GM06990 (cell line): ENCODE measurements around the gene PCDHB8.
A peak's percentile ranks its signal among the peaks of the same experiment; 100 is the strongest.
"Not testable (repeated sequence)": the region's sequence is repeated elsewhere in the genome, so short reads cannot be mapped to it uniquely, and the experiment has no call there.

ENCODE experiments used
- DNase-seq: peaks from one replicate; pipeline ENCODE4 v3.0.0-alpha.2; 2011; ENCODE audit not compliant: insufficient read length; ENCODE audit errors: extremely low read depth
- H3K27me3 ChIP-seq: replicated peaks from 2 replicates; pipeline ENCODE4 v1.6.0; 2011; ENCODE audit warnings: low read length; ENCODE audit not compliant: control insufficient read depth, insufficient read depth
- H3K36me3 ChIP-seq: 2 replicates; pipeline ENCODE4 v1.5.1; 2011; ENCODE audit warnings: low read length; ENCODE audit not compliant: control insufficient read depth, insufficient read depth
- H3K4me3 ChIP-seq: replicated peaks from 2 replicates; pipeline ENCODE4 v1.5.1; 2011; ENCODE audit warnings: low read depth, mild to moderate bottlenecking, control low read depth, low read length
- TF ChIP-seq, protein P1 (sequence below): IDR thresholded peaks from 2 replicates; pipeline ENCODE4 v1.5.1; 2011; ENCODE audit warnings: low read length, control low read depth, mild to moderate bottlenecking, inconsistent platforms; ENCODE audit not compliant: insufficient read depth, poor library complexity, severe bottlenecking

PCDHB8 gene

DNA sequence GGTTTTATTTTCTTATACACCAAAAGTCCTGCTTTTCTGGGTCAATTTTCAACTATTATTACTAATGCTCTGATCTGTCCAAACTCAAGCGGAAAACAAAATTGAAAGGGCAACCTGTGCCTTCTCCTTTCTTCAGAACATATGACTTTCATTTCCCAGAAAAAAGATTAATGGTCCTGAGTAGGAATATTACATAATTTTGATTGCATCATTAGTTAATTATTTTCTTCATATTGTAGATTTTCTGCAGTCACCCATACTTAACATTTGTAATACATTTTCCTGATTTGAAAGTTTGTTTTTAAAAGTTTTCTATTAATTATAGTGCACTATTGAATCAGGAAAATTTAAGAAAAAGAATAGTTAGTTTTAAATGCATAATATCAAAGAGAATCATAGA, 1.7 kb upstream of the PCDHB8 start:
- Histone ChIP-seq H3K36me3 (no peaks in the 10 kb centered on the region), H3K27me3 (no peaks in the 10 kb centered on the region), H3K4me3 (no peak overlapping the region)
- TF ChIP-seq, protein P1, sequence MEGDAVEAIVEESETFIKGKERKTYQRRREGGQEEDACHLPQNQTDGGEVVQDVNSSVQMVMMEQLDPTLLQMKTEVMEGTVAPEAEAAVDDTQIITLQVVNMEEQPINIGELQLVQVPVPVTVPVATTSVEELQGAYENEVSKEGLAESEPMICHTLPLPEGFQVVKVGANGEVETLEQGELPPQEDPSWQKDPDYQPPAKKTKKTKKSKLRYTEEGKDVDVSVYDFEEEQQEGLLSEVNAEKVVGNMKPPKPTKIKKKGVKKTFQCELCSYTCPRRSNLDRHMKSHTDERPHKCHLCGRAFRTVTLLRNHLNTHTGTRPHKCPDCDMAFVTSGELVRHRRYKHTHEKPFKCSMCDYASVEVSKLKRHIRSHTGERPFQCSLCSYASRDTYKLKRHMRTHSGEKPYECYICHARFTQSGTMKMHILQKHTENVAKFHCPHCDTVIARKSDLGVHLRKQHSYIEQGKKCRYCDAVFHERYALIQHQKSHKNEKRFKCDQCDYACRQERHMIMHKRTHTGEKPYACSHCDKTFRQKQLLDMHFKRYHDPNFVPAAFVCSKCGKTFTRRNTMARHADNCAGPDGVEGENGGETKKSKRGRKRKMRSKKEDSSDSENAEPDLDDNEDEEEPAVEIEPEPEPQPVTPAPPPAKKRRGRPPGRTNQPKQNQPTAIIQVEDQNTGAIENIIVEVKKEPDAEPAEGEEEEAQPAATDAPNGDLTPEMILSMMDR = no peak
- no peak for DNase-seq

DNA sequence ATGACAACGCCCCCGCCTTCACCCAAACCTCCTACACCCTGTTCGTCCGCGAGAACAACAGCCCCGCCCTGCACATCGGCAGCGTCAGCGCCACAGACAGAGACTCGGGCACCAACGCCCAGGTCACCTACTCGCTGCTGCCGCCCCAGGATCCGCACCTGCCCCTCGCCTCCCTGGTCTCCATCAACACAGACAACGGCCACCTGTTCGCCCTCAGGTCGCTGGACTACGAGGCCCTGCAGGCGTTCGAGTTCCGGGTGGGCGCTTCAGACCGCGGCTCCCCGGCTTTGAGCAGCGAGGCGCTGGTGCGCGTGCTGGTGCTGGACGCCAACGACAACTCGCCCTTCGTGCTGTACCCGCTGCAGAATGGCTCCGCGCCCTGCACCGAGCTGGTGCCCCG, 1.8 kb downstream of the PCDHB8 start:
- not testable (repeated sequence) for DNase-seq, H3K36me3 ChIP-seq, H3K27me3 ChIP-seq, H3K4me3 ChIP-seq

DNA sequence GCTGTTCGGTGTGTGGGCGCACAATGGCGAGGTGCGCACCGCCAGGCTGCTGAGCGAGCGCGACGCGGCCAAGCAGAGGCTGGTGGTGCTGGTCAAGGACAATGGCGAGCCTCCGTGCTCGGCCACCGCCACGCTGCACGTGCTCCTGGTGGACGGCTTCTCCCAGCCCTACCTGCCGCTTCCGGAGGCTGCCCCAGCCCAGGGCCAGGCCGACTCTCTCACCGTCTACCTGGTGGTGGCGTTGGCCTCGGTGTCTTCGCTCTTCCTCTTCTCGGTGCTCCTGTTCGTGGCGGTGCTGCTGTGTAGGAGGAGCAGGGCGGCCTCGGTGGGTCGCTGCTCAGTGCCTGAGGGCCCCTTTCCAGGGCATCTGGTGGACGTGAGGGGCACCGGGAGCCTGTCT, 2.3 kb downstream of the PCDHB8 start:
- H3K27me3 ChIP-seq, DNase-seq, H3K4me3 ChIP-seq, H3K36me3 ChIP-seq: not testable (repeated sequence)

DNA sequence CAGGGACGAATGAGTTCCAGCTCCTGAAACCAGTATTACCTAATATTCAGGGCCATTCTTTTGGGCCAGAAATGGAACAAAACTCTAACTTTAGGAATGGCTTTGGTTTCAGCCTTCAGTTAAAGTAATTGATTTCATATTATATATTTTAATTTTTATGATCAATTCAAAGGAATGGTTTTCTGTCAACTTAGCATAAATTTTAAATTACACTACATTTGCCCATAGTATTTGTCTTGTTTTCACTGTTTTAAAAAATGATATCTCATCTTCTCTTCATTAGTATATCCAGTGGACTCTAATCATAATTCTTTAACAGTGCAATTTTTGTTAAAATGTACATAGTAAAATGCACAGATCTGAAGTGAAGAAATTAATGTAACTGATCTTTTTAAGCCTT, 2.7 kb downstream of the PCDHB8 start:
- TF ChIP-seq, protein P1 = no peak
- Histone ChIP-seq H3K4me3 (no peak overlapping the region), H3K36me3 (no peaks in the 10 kb centered on the region), H3K27me3 (no peaks in the 10 kb centered on the region)
- no peak for DNase-seq

DNA sequence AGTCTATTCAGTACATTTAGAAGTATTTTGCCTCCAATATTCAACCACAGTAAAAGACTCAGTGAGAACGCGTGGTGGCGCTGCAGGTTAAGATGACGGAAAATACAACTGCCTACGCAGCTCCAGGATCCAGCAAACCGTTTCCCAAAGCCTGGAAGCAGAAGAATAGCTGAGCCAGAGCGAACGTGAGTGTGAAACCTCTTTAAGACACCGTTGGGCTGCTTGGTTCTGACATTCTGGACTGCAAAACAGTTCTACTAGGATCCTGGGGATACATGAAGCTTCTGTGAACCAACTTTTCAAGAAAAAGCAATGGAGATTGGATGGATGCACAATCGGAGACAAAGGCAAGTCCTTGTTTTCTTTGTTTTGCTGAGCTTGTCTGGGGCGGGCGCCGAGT, 4.7 kb downstream of the PCDHB8 start, which contains the start of gene PCDHB16:
TSS of gene PCDHB16 (plus strand) at position 140 of the 400 bp plus-strand sequence. CDS start at position 313, 173 bp downstream.
- TF ChIP-seq, protein P1 = no peak
- no peak for DNase-seq
- Histone ChIP-seq H3K27me3 (no peaks in the 10 kb centered on the region), H3K36me3 (no peaks in the 10 kb centered on the region), H3K4me3 (no peak within 1 kb of the TSS)

DNA sequence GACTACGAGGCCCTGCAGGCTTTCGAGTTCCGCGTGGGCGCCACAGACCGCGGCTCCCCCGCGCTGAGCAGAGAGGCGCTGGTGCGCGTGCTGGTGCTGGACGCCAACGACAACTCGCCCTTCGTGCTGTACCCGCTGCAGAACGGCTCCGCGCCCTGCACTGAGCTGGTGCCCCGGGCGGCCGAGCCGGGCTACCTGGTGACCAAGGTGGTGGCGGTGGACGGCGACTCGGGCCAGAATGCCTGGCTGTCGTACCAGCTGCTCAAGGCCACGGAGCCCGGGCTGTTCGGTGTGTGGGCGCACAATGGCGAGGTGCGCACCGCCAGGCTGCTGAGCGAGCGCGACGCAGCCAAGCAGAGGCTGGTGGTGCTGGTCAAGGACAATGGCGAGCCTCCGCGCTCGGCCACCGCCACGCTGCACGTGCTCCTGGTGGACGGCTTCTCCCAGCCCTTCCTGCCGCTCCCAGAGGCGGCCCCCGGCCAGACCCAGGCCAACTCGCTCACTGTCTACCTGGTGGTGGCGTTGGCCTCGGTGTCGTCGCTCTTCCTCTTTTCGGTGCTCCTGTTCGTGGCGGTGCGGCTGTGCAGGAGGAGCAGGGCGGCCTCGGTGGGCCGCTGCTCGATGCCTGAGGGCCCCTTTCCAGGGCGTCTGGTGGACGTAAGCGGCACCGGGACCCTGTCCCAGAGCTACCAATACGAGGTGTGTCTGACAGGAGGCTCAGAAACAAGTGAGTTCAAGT, 6.7 kb downstream of the PCDHB8 start:
- DNase-seq, H3K4me3 ChIP-seq, H3K36me3 ChIP-seq, H3K27me3 ChIP-seq: not testable (repeated sequence)

DNA sequence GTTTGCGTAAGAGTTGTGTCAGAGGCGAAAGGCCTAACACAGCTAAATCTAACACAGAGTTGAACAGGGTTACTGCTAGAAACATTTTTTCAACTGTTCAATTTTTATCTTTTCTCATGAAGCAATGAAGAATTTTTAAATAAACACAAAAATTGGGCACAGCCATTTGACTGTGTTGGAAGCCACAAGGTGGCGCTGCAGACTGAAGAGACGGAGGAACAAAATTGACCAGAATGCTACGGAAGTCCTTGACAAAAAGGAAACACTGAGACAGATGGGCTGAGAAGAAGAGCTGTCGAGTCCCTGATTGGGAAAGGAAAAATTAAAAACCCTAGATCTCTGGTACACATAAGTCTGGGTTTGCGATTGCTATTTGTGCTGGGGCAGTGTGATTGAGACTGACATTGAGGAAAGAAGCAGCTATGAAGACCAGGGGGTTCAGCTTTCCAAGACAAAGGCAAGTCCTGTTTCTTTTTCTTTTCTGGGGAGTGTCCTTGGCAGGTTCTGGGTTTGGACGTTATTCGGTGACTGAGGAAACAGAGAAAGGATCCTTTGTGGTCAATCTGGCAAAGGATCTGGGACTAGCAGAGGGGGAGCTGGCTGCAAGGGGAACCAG, 9.4 kb downstream of the PCDHB8 start, which contains the start of gene PCDHB9:
TSS of gene PCDHB9 (plus strand) at position 265 of the 616 bp plus-strand sequence. CDS start at position 423, 158 bp downstream.
- Histone ChIP-seq H3K36me3 (no peaks in the 10 kb centered on the region), H3K27me3 (no peaks in the 10 kb centered on the region), H3K4me3 (peak within 1 kb of the TSS; percentile 19; the same call in 1 of the 2 replicates)
- TF ChIP-seq, protein P1 = peak; percentile 51
- no peak for DNase-seq

DNA sequence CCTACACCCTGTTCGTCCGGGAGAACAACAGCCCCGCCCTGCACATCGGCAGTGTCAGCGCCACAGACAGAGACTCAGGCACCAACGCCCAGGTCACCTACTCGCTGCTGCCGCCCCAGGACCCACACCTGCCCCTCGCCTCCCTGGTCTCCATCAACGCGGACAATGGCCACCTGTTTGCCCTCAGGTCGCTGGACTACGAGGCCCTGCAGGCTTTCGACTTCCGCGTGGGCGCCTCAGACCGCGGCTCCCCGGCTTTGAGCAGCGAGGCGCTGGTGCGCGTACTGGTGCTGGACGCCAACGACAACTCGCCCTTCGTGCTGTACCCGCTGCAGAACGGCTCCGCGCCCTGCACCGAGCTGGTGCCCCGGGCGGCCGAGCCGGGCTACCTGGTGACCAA, 11.1 kb downstream of the PCDHB8 start:
- not testable (repeated sequence) for DNase-seq, H3K4me3 ChIP-seq, H3K36me3 ChIP-seq, H3K27me3 ChIP-seq

DNA sequence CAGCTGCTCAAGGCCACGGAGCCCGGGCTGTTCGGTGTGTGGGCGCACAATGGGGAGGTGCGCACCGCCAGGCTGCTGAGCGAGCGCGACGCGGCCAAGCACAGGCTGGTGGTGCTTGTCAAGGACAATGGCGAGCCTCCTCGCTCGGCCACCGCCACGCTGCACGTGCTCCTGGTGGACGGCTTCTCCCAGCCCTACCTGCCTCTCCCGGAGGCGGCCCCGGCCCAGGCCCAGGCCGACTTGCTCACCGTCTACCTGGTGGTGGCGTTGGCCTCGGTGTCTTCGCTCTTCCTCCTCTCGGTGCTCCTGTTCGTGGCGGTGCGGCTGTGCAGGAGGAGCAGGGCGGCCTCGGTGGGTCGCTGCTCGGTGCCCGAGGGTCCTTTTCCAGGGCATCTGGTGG, 11.5 kb downstream of the PCDHB8 start:
- H3K4me3 ChIP-seq, H3K27me3 ChIP-seq, DNase-seq, H3K36me3 ChIP-seq: not testable (repeated sequence)
